Measurements from ENCODE around the gene USP48. TPM values are rescaled to one million over a fixed set of nuclear protein-coding genes. Genes with fewer than 3 reads are reported as not detected.

The USP48 gene
- total and polyA plus RNA-seq, 2 of the 8 experiments (the other 6 are each of a cell fraction or from before 2014, with no cell fraction given) = 12.8 to 83.5 TPM

GRCh38 chr1:21775985-21776562 is 6.9 kb downstream of the USP48 start (continued):
- TF ChIP-seq ATF2 (IDR thresholded peaks at IDR 0.05; ENCODE audit: low read length) = no peak
